Astrocyte of the hippocampus (primary cell): ENCODE data around the gene NUP35.

ENCODE experiments used
- DNase-seq: peaks from one replicate; pipeline ENCODE4 v3.0.0; 2011; ENCODE audit warnings: low read depth, low spot score

Gene NUP35

DNA sequence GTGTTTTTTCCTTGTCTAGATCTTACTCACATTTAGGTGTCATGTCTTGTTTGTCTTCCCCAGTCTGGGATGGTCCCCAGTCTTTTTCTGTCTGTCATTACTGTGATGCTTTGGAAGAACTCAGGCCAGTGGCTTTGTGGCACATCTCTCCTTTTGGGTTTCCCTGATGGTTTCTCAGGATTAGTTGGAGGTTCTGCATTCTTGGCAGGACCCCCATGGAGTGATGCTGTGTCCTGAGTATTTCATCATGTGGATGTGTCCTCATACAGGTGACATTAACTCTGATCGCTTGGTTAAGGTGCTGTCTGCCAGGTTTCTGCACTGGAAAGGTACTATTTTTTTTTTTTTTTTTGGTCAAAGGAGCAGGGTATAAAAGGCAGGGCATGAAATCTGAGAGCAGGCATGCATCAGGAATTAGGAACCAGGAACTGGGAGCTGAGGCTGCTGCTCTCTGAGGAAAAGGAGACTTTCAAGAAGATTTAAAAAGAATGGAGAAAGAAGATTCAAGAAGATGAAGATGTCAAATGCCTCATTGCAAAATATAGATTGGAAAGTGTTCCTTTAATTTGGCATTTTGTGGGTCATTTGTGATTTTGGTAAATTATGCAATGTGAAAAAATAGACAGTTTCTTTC lies 85.3 kb downstream of the NUP35 start:
- no peak for DNase-seq
